NCI-H1694 treated with DMSO at 0.1 percent for 48 hours (cell line): ENCODE measurements around the gene UBE2Q1.

Experiments used
- DNase-seq: peaks from one replicate; lab custom pipeline; 2025; lab: John Stamatoyannopoulos, UW

Gene UBE2Q1

DNA sequence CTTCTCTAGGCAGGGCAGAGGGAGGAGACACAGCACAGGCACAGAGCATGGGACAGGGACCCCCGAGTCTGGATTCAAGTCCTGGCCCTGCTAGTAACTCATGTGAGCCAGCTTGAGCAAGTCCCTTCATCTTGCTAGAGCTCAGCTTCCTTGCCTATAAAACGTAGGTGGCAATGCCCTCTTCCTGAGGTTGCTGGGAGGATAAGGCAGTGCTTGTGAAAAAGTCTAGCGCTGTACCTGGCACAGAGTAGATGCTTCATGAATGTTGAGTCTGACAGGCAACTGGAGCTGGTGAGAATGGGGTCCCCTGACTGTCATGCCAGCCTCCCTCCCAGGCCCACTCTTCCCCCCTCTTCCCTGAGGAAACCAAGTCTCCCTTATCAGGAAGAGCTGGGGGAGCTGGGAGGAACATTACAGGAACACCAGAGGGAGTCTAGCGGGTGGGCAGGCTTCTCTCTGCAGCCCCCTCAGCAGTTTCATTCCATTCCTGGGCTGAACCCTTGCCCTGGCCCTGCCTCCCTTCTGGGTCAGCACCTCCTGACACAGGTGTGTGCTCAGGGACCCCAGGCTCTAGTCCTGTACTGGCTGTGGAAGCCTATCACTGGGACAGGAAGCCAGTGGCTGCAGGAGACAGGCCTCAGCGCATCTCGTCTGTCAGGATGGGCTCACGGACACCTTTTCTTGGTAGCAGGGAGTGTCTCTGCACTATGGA lies 19.0 kb upstream of the UBE2Q1 start:
- DNase-seq = no peak

DNA sequence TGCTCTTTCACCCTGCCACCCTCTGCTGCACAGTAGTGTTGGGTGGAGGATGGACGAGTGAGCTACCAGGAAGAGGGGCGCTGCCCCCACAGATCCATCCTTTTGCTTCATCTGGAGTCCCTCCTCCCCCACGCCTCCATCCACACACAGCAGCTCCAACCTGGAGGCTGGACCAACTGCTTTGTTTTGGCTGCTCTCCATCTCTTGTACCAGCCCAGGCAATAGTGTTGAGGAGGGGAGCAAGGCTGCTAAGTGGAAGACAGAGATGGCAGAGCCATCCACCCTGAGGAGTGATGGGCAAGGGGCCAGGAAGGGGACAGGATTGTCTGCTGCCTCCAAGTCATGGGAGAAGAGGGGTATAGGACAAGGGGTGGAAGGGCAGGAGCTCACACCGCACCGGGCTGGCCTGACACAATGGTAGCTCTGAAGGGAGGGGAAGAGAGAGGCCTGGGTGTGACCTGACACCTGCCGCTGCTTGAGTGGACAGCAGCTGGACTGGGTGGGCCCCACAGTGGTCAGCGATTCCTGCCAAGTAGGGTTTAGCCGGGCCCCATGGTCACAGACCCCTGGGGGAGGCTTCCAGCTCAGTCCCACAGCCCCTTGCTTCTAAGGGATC lies 17.6 kb upstream of the UBE2Q1 start:
- DNase-seq = no peak

DNA sequence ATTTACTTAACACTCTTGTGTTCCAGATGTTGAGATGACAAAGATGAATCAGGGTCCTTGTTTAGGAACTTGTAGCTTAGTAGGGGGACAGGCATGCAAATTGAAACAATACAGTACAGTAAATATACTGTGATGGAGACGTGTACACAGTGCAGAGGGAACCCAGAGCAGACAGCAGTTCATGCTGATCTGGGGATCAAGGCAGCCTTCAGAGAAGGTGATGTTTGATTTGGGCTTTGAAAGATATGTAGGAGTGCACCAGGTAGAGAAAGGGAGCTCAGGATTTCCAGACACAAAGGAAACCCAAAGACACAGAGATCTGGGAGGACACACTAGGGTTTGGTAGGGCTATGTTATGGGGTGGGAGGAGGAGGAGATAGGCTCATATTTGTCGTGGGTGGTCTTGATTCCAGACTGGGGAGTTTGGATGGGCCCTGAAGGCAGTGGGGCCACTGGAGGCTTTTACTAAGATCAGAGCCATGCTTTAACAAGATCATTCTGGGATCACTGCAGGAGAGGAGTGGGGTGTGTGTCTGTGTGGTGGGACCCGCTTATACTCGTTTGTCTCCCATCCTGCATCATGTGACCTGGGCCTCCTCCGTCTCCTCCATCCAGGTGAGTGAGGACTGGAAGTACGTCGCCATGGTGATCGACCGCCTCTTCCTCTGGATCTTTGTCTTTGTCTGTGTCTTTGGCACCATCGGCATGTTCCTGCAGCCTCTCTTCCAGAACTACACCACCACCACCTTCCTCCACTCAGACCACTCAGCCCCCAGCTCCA lies 16.9 kb upstream of the UBE2Q1 start:
- no peak for DNase-seq

DNA sequence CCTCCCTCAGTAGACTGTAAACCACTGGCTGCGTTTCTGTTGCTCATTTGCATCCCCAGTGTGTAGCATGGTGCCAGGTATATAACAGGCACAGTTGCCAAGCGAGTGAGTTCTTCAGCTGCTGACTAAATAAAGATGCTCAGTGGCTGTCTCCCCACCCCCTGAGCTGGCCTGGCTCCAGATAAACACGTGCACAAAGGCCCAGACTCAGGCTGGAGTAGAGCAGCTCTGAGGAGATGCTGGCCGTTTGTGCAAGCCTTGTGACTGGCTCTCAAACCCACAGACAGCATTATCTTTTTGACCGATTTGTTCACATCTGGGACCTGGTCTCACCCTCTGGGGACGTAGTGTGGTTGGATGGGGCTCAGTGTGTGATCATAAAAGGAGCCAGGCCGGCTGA lies 16.3 kb upstream of the UBE2Q1 start:
- DNase-seq = peak; percentile 81

DNA sequence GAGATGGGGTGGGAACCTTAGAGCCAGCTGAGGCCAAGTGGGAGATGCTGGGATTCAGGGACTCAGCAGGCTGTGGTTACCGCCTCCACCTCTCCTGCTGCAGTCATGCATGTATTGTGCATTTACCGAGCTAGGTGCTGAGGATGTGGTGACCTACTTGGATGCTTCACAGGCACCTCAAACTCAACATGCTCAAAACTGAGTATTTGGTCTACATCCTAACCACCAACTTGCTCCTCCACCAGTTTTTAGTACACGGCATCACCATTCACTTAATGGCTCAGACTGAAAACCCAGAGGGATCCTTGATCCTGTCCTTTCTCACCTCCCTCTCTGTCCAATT lies 14.7 kb upstream of the UBE2Q1 start:
- DNase-seq = no peak

DNA sequence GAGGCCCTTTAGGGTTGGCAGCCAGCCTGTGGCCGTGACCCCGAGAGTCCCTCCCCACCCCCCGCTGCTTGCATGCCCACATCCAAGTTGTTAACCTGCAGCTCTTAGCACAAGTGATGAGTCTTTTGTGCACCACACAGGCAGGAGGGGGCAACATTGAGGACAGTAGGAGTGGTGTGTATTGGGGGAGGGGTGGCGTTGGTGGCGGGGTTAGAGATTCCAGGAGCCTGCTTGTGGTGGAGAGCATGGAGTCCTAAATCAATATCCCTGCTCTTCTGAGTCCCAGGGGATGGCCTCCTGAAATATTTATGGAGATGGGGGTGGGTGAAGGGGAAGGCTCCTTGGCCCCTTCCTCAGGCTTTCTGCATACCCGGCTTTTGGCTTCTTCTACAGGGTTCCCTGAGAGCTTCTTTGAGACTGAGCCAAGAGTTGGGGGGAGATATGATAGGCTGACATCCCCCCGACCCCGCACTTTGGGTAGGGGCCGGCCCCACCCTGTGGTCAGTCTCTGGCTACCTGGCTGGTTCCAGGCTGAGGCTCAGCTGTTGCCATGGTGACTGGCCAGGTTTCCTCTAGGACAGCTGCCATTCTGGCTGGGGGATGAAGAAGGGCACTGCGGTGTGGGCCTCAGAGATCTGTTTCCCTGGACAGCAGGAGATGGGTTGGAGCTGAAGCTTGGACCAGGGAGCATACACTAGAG lies 14.2 kb upstream of the UBE2Q1 start:
- DNase-seq = no peak

DNA sequence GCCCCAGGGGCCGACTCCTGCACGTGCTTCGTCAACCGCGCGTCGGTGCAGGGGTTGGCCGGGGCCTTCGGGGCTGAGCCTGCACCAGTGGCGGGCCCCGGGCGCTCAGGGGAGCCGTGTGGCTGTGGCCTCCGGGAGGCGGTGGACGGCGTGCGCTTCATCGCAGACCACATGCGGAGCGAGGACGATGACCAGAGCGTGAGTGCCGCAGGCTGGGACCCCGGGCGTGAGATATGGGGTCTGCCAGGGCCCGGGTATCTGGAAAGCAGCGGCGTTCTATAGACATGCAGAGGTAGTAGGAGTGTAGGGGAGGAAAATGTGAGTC lies 13.5 kb upstream of the UBE2Q1 start:
- DNase-seq = no peak

DNA sequence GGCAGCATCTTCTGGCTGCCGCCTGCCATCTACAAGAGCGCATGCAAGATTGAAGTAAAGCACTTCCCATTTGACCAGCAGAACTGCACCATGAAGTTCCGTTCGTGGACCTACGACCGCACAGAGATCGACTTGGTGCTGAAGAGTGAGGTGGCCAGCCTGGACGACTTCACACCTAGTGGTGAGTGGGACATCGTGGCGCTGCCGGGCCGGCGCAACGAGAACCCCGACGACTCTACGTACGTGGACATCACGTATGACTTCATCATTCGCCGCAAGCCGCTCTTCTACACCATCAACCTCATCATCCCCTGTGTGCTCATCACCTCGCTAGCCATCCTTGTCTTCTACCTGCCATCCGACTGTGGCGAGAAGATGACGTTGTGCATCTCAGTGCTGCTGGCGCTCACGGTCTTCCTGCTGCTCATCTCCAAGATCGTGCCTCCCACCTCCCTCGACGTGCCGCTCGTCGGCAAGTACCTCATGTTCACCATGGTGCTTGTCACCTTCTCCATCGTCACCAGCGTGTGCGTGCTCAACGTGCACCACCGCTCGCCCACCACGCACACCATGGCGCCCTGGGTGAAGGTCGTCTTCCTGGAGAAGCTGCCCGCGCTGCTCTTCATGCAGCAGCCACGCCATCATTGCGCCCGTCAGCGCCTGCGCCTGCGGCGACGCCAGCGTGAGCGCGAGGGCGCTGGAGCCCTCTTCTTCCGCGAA lies 12.9 kb upstream of the UBE2Q1 start:
- DNase-seq = no peak

DNA sequence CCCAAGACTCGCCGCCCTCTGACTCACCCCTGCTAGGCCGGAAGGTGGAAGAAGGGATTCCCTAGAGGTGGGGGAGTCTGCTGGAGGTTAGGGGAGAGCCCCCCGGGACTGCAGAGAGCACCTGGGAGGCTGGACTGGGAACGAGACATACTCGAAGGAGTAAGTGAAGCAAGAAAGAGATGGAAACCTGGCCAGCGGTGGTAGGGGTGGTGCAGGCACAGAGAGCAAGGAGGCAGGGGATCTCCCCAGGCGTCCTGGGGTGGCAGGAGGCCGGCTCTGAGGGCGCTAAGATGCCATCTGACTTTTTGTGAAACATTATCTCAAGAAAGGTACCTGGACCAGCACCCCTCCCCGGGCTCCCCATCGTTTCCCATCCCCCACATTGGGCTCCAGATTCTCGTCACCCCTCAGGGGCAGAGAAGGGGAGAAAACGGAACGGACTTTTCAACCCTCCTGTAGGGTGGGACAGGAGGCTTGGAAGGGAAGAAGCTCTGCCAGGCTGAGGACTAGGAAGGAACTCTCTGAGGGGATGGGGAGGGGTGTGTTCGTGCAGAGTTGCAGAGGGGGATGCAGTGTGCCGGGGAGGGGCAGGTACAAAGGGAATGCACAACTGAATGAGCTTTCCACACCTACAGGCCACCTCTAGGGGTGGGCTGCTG lies 9.8 kb upstream of the UBE2Q1 start:
- no peak for DNase-seq

DNA sequence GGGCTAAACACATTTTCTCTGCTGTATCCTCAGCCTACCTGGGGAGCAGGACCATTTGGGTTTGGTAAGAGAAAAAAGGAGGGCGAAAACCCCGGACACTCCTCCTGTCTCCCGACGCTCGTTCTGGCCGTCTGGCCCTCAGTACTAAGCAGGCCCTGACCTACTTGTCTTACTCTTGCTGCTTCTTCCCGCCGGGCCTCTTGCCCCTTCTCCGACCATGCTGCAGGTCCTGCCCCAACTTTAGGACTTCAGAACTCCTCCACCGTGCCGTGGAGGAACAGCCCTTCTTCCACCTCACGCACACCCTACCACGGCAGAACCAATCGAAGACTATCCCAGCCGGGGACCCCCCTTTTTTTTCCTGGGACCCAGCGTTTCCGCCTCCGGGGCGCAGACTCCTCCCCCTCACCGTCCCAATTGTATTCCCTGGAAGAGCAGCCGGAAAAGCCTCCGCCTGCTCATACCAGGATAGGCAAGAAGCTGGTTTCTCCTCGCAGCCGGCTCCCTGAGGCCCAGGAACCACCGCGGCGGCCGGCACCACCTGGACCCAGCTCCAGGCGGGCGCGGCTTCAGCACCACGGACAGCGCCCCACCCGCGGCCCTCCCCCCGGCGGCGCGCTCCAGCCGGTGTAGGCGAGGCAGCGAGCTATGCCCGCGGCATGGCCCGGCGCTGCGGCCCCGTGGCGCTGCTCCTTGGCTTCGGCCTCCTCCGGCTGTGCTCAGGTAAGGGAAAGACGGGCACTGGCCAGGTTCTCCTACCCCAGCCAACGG lies 9.1 kb upstream of the UBE2Q1 start, which contains the start of gene CHRNB2:
Gene CHRNB2 (plus strand): TSS at position 393 of the 771 bp plus-strand sequence. CDS start 267 bp downstream, at position 660.
- peak; percentile 86 for DNase-seq

DNA sequence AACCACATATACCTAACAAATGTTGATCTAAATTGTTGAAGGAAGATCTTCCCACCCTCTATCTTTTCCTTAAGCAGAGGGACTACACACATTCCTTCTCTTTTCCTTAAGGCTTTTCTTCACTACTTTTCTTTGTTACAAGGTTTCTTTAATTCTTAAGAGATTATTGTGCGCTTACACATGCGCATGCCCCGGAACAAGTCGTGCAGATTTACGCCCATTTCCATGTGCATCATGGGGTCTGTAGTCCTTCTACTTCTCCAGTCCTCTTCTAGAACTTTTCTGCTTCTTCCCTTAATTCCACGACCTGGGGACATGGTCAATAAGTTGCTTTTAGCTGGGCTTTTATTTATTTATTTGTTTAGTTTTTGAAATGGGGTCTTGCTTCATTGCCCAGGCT lies 7.4 kb upstream of the UBE2Q1 start:
- DNase-seq = no peak

DNA sequence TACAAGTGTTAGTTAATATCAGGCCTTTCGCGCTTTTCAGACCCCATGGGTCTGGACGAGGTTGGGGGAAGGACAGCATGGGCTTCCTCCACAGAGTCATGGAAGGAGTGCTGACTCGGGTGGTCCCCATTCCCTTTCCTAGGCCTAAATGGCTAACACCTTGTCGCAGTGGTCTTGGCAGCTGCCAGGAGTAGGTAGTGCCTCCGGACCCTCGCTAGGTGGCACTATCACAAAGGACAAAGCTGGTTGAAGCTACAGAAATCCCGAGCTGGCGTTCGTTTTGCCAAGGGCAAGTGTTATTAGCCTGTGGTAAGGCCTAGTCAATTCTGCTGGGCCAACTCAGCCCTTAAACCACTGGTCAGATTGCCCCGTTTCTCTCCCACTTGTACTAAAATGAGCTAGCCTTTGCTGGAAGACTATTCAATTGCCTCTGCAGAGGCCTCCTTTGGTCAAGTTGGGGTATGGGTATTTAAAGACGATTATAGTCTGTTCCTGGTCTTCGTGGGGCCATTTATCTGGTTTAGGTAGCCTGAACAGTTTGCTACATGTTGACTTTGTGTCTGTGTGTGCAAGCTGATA lies 1.1 kb upstream of the UBE2Q1 start:
- peak; percentile 99 for DNase-seq

DNA sequence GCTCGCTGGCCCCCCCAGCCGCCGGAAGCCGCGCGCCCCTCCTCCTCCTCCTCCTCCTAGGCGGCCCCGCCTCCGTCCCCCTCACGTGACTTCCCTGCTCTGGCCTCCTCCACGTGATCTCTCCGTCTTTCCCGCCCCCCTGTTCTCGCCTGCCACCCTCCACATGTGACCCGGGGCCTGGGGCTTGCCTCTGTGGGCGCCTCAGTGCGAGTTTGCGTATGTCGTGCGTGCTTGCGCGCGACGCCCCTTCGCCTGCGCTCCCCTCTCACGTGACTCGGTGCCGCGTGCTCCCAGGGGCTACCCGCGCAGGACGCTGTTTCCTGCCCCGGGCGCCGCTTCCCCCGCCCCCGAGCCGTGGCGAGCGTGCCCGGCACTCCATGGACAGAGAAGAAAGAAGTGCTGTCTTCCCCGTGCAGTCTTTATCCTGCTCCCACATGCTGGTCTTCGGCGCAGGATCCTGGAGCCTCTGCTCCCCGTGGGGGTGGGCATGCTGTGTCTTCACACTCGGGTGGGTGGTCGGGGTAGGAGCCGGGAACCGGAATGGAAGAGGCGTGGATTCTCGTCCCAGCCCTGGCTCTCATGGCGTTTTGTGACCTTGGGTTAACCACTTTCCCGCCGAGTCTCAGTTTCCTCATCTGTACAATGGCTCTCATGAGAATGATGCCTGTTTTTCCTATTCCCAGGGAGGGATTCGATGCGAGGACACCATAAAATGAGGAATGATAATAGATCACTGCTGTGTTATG lies 431 bp upstream of the UBE2Q1 start:
- peak; percentile 100 for DNase-seq

DNA sequence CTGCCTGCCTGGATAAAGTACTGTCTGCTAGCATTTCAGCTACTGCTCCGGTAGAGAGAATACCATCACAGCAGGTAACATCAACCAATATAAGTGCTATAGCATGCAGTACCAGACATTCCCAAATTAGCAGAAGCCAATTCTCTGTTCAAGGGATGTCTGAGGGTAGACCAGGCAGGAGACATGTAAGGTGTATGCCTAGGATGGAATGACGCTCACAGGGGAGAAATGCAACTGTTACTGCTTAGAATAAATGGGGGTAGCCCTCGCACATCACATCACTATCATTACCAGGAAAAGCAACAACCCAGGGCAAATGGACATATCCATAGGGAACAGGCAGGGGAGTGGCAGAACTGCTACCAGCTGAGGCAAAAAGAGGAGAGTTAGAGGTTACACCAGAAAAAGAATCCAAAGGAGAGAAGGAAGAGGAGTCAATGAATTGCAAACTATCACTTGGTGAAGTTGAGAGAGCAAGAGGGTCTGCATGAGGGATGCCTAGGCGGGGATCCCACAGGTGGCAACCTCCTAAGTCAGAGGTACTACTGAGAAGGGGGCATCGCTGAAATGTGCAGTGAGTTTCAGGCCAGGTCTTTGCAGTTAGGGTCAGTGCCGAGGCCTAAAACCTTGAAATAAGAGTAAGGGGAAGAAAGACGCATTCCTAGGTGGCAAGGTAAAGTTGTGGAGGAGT lies 1.1 kb downstream of the UBE2Q1 start:
- no peak for DNase-seq

DNA sequence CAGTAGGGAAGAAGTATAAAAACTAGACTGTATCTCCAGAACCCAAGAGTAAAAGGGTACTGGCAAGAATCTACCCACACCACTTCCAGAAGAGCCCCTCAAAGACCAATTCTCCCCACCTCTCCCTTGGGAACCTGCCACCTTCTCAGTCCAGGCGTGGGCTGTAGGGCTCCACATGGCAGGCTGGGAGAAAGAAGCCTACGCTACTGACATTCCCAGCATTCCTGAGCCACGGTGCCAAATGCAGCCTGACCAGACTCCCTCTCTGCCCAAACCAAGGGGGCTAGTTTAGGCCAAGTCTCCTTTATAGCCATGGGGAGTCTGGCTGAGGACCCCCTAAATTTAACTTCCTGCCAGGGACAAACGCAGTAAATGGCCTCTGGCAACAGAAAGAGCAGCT lies 2.0 kb downstream of the UBE2Q1 start:
- DNase-seq = no peak

DNA sequence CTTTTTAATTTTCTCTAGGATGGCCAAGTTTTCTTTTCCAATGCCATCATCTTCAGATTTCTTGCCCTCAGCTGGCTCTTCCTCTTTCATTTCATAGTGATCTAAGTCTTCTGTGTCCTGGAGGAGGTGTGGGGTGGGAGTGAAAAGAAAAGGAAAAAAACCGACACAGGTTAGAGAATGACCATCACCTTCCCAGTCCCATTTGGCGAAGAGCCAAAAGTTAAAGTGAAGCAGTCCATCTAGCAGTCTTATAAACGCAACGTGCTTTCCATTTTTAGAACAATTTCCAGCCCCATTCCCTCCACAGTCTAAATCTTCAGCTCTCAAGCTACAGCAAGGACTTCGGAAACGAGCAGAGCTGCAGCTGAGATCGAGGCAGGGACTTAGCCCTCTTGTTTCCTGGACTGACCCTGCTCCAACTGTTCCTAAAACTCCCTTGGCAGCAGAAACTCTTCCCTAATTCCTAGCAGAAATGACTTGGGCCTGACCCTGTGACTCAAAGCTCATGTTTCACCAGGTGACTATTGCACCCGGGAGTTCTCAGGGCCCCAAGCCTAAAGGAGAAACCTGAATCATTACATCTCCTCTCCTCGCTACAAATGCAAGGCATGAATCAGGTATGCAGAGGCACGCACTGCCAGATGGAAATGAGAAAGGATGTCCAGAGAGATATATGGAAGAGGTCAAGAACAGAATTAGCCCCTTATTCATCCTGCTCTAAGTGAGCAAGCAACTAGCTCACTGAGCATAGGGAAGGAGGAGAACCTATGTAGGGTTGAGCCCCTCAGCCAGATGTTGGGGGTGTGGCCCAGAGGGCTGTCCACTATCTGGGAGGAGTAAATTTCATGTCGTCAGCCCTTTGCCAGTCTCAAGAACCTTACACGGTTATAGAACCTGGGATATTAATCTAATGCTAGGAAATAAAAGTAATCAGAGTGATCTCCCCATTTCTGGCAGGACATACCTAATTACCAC lies 5.1 kb downstream of the UBE2Q1 start:
- DNase-seq = no peak

DNA sequence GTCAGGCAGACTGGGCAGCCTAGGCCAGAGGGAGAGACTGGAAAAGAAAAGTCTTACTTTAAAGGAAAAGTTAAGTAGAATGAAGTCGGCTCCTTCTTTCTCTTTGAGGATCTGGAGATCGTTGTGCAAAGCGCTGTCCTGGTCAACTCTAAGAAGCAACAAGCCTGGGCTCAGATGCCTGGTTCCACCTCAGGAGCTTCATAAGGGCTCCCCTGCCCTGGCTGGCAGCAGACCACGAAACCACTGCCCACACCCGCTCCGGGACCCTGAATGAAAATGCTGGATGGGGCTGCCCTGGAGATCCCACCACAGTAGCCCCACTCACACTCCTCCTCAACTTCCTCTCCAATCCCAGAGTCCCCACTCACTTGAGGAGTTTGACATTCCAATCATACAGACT lies 6.4 kb downstream of the UBE2Q1 start:
- no peak for DNase-seq

DNA sequence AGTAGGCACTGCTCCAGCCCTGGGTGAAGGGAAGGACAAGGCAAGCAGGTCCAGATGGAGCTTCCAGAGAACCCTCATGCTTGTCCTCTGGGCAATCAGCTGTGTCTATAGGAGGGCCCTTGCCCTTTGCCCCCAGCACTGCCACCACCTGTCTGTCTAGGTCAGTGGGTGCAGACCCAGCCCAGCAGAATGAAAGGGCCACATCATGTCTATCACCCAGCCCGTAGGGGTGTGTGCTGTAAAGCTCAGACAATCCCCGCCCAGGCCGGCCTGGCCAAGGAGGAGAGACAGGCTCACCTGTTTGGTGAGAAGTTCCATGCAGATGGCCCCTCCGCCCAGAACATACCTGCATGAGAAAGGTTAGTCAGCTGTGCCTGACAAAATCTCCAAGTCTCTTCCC lies 7.0 kb downstream of the UBE2Q1 start:
- no peak for DNase-seq
